ENCODE results near the gene MFSD11. TPM values are rescaled to one million over a fixed set of nuclear protein-coding genes. Genes with fewer than 3 reads are reported as not detected.
A peak's percentile ranks its signal among the peaks of the same experiment; 100 is the strongest.

Gene MFSD11
- total RNA-seq, 1 experiment from 2014 or later, result 24.9 TPM

DNA sequence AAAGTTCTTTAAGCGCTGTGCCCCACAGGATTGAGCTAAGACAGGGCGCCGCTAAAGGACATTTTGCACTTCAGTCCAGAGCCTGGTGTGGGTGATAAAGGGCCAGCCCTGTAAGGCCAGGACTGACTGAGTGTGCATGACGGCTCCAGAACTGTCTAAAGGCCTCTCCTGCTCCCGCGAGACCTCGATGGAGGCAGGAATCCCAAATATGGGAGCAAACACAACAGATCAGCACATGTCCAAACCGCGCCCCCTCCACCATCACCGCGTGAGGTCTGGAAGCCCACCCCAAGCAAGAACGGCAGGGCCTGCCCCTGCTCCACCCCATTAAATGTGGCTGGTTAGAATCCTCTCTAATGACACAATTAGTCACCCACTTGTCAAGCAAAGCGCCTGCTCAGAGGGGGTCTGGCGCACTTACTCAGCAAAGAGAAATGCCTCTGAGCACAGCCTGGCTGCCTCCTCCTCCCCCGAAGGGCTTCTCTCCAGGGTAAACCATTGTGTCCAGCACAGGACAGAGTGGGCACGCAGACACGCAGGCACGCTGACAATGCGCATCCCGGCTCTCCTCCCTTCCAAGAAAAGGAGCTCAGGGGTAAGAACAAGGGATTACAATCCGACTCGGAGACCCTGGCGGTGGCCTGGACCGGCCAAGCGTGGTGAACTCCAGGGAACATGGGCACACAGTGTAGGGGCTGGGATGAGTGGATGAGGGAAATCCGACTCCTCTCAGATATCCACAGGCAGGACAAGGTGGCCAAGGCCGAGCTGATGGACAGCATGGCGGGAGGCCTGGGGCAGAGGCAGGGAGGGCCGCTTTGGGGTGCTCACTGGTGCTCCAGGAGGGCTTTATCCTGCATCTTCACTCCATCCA, 28.6 kb upstream of the MFSD11 start:
- ATAC-seq (peak; percentile 42), DNase-seq (ENCODE audit: low read depth, low spot score) (no peak)
- no peak for TF ChIP-seq EGR1 (IDR thresholded peaks at IDR 0.05; ENCODE audit: low read depth)
- TF ChIP-seq, protein P1, sequence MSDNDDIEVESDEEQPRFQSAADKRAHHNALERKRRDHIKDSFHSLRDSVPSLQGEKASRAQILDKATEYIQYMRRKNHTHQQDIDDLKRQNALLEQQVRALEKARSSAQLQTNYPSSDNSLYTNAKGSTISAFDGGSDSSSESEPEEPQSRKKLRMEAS (IDR thresholded peaks at IDR 0.05), result peak; percentile 47; the same call in 1 of the 2 replicates
- TF ChIP-seq SRF (IDR thresholded peaks at IDR 0.05; ENCODE audit: low read depth), result peak; percentile 85
- TF ChIP-seq SP1 (IDR thresholded peaks at IDR 0.05; ENCODE audit: low read depth), result no peak
- no peak for TF ChIP-seq RAD21 (IDR thresholded peaks at IDR 0.05; ENCODE audit: low read depth)
- no peak for TF ChIP-seq CEBPB (IDR thresholded peaks at IDR 0.05; ENCODE audit: low read depth)
- TF ChIP-seq, protein P2, sequence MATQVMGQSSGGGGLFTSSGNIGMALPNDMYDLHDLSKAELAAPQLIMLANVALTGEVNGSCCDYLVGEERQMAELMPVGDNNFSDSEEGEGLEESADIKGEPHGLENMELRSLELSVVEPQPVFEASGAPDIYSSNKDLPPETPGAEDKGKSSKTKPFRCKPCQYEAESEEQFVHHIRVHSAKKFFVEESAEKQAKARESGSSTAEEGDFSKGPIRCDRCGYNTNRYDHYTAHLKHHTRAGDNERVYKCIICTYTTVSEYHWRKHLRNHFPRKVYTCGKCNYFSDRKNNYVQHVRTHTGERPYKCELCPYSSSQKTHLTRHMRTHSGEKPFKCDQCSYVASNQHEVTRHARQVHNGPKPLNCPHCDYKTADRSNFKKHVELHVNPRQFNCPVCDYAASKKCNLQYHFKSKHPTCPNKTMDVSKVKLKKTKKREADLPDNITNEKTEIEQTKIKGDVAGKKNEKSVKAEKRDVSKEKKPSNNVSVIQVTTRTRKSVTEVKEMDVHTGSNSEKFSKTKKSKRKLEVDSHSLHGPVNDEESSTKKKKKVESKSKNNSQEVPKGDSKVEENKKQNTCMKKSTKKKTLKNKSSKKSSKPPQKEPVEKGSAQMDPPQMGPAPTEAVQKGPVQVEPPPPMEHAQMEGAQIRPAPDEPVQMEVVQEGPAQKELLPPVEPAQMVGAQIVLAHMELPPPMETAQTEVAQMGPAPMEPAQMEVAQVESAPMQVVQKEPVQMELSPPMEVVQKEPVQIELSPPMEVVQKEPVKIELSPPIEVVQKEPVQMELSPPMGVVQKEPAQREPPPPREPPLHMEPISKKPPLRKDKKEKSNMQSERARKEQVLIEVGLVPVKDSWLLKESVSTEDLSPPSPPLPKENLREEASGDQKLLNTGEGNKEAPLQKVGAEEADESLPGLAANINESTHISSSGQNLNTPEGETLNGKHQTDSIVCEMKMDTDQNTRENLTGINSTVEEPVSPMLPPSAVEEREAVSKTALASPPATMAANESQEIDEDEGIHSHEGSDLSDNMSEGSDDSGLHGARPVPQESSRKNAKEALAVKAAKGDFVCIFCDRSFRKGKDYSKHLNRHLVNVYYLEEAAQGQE (IDR thresholded peaks at IDR 0.05; ENCODE audit: low read depth), result no peak
- TF ChIP-seq SIN3A (IDR thresholded peaks at IDR 0.05; ENCODE audit: low read depth), result no peak
- ChIA-PET RAD21 (ENCODE audit: low non-redundant PET in 1 of 2, low total read pairs in 2 of 2, uncharacterized antibody in 2 of 2, unreplicated experiment in 2 of 2) (interaction anchor here in 1 of 2 experiments (1.0 kb wide), 1 partner anchor 251 kb away, joined by 3 read pairs; no protein-coding TSS in a partner anchor), CTCF (interaction anchor here (0.7 to 3.3 kb wide), 3 partner anchors 28 to 38 kb away, joined by 3 to 12 read pairs (median 4); no protein-coding TSS in a partner anchor), POLR2A (no interaction called here)
- Histone ChIP-seq H3K27me3 (ENCODE audit: insufficient read depth, low read length) (no peaks in the 10 kb centered on the region), H2AFZ (ENCODE audit: low read depth, low read length, poor library complexity, severe bottlenecking) (no peak overlapping the region), H4K20me1 (ENCODE audit: insufficient read depth) (no peaks in the 10 kb centered on the region), H3K9ac (ENCODE audit: low read length) (peak overlapping the region; percentile 79), H3K27ac (ENCODE audit: low read depth, low read length) (peak overlapping the region; percentile 47), H3K4me3 (replicated peaks in 1 of 2; ENCODE audit: low read depth in 1 of 2, low read length in 2 of 2) (peak overlapping the region; percentile 63 to 80), H3K4me2 (ENCODE audit: low read length) (peak overlapping the region; percentile 92), H3K4me1 (ENCODE audit: control insufficient read depth in 1 of 2, insufficient read depth in 2 of 2, low read length in 2 of 2) (peaks cover 19 to 30% of the 10 kb centered on the region in 2 experiments), H3K36me3 (ENCODE audit: control insufficient read depth in 1 of 2, insufficient read depth in 2 of 2, low read length in 2 of 2) (peaks cover 6 to 11% of the 10 kb centered on the region in 2 experiments; a peak in 2 of 4 replicates), H3K9me2 (ENCODE audit: insufficient read depth) (no peaks in the 10 kb centered on the region), H3K9me3 (ENCODE audit: control insufficient read depth in 1 of 2, insufficient read depth in 1 of 2, low read depth in 1 of 2, low read length in 2 of 2) (no peaks in the 10 kb centered on the region), H3K79me2 (ENCODE audit: insufficient read depth, low read length) (peaks cover 30% of the 10 kb centered on the region)
- intact Hi-C loops (cut with micrococcal nuclease), result no loop called here
- TSS peak; percentile 53 for BruUV-seq (replicated peaks)

All from HCT116 (cell line).